OCI-LY7 (cell line): ENCODE results near the gene SMG9. TPM values are rescaled to one million over a fixed set of nuclear protein-coding genes. Genes with fewer than 3 reads are reported as not detected.
A peak's percentile ranks its signal among the peaks of the same experiment; 100 is the strongest.
"Not testable (repeated sequence)": the region's sequence is repeated elsewhere in the genome, so short reads cannot be mapped to it uniquely, and the experiment has no call there.

Experiments used
- BruUV-seq: library from RNA; stranded (reverse); fragments of 400-500 nt; replicated peaks from 2 replicates; lab custom pipeline; 2021; lab: Mats Ljungman, UMichigan
- CTCF ChIA-PET: fragments of 300-600 bp; sonication (Branson Sonifier 250); formaldehyde crosslinking; loops from one replicate; lab custom pipeline; 2022; ENCODE audit warnings: antibody characterized with exemption; ENCODE audit not compliant: unreplicated experiment; lab: Charles Lee
- POLR2A ChIA-PET: fragments of 300-600 bp; sonication (Branson Sonifier 250); formaldehyde crosslinking; loops from one replicate; lab custom pipeline; 2022; ENCODE audit warnings: antibody characterized with exemption; lab: Charles Lee
- DNase-seq: peaks from one replicate; pipeline ENCODE4 v3.0.0-alpha.2; 2015; ENCODE audit warnings: low spot score
- H2AFZ ChIP-seq: fragments of 200-600 bp; sonication (generic), shearing (Covaris generic); 2 replicates; pipeline ENCODE4 v1.6.1; 2014; ENCODE audit warnings: mild to moderate bottlenecking, antibody characterized with exemption, low read length, moderate library complexity
- H3K27ac ChIP-seq: fragments of 200-600 bp; sonication (generic); 2 replicates; pipeline ENCODE4 v1.5.1; 2014; ENCODE audit warnings: mixed run types, low read depth, mild to moderate bottlenecking, moderate library complexity, low read length, inconsistent platforms; ENCODE audit not compliant: poor library complexity, severe bottlenecking
- H3K36me3 ChIP-seq: fragments of 200-600 bp; sonication (generic); 2 replicates; pipeline ENCODE4 v1.6.1; 2014; ENCODE audit warnings: mild to moderate bottlenecking, antibody characterized with exemption, low read length, moderate library complexity, mixed read lengths; ENCODE audit not compliant: insufficient read depth
- H3K4me1 ChIP-seq: fragments of 200-600 bp; sonication (generic); 2 replicates; pipeline ENCODE4 v1.5.1; 2014; ENCODE audit warnings: mild to moderate bottlenecking, low read length; ENCODE audit not compliant: insufficient read depth, poor library complexity, severe bottlenecking
- H3K4me2 ChIP-seq: fragments of 200-600 bp; sonication (generic); 2 replicates; pipeline ENCODE4 v1.6.1; 2014; ENCODE audit warnings: mild to moderate bottlenecking, low read length
- H3K4me3 ChIP-seq: fragments of 200-600 bp; sonication (generic); 2 replicates; pipeline ENCODE4 v1.5.1; 2014; ENCODE audit warnings: mild to moderate bottlenecking, low read depth, low read length; ENCODE audit not compliant: poor library complexity, severe bottlenecking
- H3K79me2 ChIP-seq: fragments of 200-600 bp; sonication (generic); 2 replicates; pipeline ENCODE4 v1.6.1; 2016; ENCODE audit warnings: low read depth, mild to moderate bottlenecking, low read length, moderate library complexity, mixed read lengths; ENCODE audit not compliant: insufficient read depth
- H3K9me2 ChIP-seq: fragments of 200-600 bp; sonication (generic); 2 replicates; pipeline ENCODE4 v1.6.1; 2016; ENCODE audit warnings: mild to moderate bottlenecking, low read length, mixed read lengths; ENCODE audit not compliant: insufficient read depth
- H3K9me3 ChIP-seq: fragments of 200-600 bp; sonication (generic); 2 replicates; pipeline ENCODE4 v1.6.1; 2014; ENCODE audit warnings: mild to moderate bottlenecking, mixed run types, low read length, mixed read lengths
- H4K20me1 ChIP-seq: fragments of 200-600 bp; sonication (generic); 2 replicates; pipeline ENCODE4 v1.6.1; 2014; ENCODE audit warnings: mild to moderate bottlenecking, antibody characterized with exemption, low read length, moderate library complexity, mixed read lengths; ENCODE audit not compliant: insufficient read depth
- CTCF ChIP-seq: fragments of 200-600 bp; sonication (generic); conservative IDR thresholded peaks from 2 replicates; pipeline ENCODE4 v1.5.1; 2014; ENCODE audit warnings: mild to moderate bottlenecking, antibody characterized with exemption, low read length, moderate library complexity, mixed read lengths
- EZH2phosphoT487 ChIP-seq: fragments of 200-600 bp; sonication (generic); IDR thresholded peaks from 2 replicates; pipeline ENCODE4 v1.6.1; 2018; ENCODE audit warnings: low read depth, borderline replicate concordance, mild to moderate bottlenecking, mixed run types, antibody characterized with exemption, low read length, moderate library complexity, mixed read lengths
- intact Hi-C: fragments of 100-400 bp; cut with micrococcal nuclease; formaldehyde crosslinking; loops from one replicate; pipeline ENCODE4 v1.10.0; 2022; ENCODE audit not compliant: unreplicated experiment
- total RNA-seq, 2 experiments: library from RNA; depleted of rRNA in 1 of 2; stranded (reverse); fragments of >200 nt in 1 of 2; shearing (Covaris generic) in 1 of 2; gene quantifications; 2 replicates each; pipeline ENCODE4 v1.2.3, GENCODE V29; 2014 to 2022

Gene SMG9
- total RNA-seq, 2 experiments from 2014 or later: 65.6 to 75.5 TPM

GRCh38 chr19:43775299-43775890 is 20.6 kb upstream of the SMG9 start:
- Histone ChIP-seq H3K9me3 (no peaks in the 10 kb centered on the region), H3K9me2 (no peaks in the 10 kb centered on the region), H3K4me2 (peak overlapping the region; percentile 91; the same call in 1 of the 2 replicates), H3K4me3 (no peak overlapping the region), H4K20me1 (no peaks in the 10 kb centered on the region), H3K27ac (peak overlapping the region; percentile 91), H2AFZ (no peak overlapping the region), H3K4me1 (peaks cover 54% of the 10 kb centered on the region), H3K36me3 (peaks cover 56% of the 10 kb centered on the region), H3K79me2 (peaks cover 37% of the 10 kb centered on the region)
- BruUV-seq: TSS peak; percentile 55
- TF ChIP-seq EZH2phosphoT487 (no peak), CTCF (no peak)
- ChIA-PET CTCF (no interaction called here), POLR2A (interaction anchor here (0.6 to 6.7 kb wide), 3 partner anchors 11 to 200 kb away, joined by 3 to 49 read pairs (median 13); partner anchors contain the start of gene XRCC1)
- no peak for DNase-seq
- intact Hi-C loops: no loop called here

- H2AFZ ChIP-seq, H3K4me3 ChIP-seq, H3K27ac ChIP-seq, POLR2A ChIA-PET, CTCF ChIA-PET, H4K20me1 ChIP-seq, H3K4me2 ChIP-seq, H3K9me2 ChIP-seq, H3K9me3 ChIP-seq, intact Hi-C loops, BruUV-seq, DNase-seq: not testable (repeated sequence)
- H3K4me1 ChIP-seq: peaks cover 54% of the 10 kb centered on the region
- H3K36me3 ChIP-seq: peaks cover 61% of the 10 kb centered on the region
- H3K79me2 ChIP-seq: peaks cover 32% of the 10 kb centered on the region
Observed at GRCh38 chr19:43774940-43775258, 20.1 kb upstream of the SMG9 start.

- H2AFZ ChIP-seq: no peak overlapping the region
- no peak overlapping the region for H3K4me2 ChIP-seq
- H3K9me2 ChIP-seq: no peaks in the 10 kb centered on the region
- ChIA-PET POLR2A (no interaction called here), CTCF (no interaction called here)
- peaks cover 50% of the 10 kb centered on the region for H3K4me1 ChIP-seq
- H3K79me2 ChIP-seq: peaks cover 26% of the 10 kb centered on the region
- no TSS peak for BruUV-seq
- H4K20me1 ChIP-seq: no peaks in the 10 kb centered on the region
- peaks cover 67% of the 10 kb centered on the region for H3K36me3 ChIP-seq
- no peak overlapping the region for H3K27ac ChIP-seq
- H3K4me3 ChIP-seq: no peak overlapping the region
- TF ChIP-seq CTCF (no peak), EZH2phosphoT487 (no peak)
- intact Hi-C loops: no loop called here
- no peak for DNase-seq
- no peaks in the 10 kb centered on the region for H3K9me3 ChIP-seq
Observed at GRCh38 chr19:43774103-43774939, 19.6 kb upstream of the SMG9 start.
